ENCODE data around the gene FBXO33.
"Not testable (repeated sequence)": the region's sequence is repeated elsewhere in the genome, so short reads cannot be mapped to it uniquely, and the experiment has no call there.

The FBXO33 gene

GRCh38 chr14:39374851-39375250 is 57.4 kb downstream of the FBXO33 start:
- no peak overlapping the region for H3K4me3 ChIP-seq (ENCODE audit: low read depth, low read length)

- H3K4me3 ChIP-seq (ENCODE audit: low read depth, low read length) = no peak overlapping the region
These were observed 59.6 kb downstream of the FBXO33 start for GRCh38 chr14:39372656-39373055.

GRCh38 chr14:39370415-39370814 is 61.8 kb downstream of the FBXO33 start:
- H3K4me3 ChIP-seq (ENCODE audit: low read depth, low read length) = no peak overlapping the region

- no peak overlapping the region for H3K4me3 ChIP-seq (ENCODE audit: low read depth, low read length)
These were observed 63.2 kb downstream of the FBXO33 start for GRCh38 chr14:39369029-39369428.

- H3K4me3 ChIP-seq (ENCODE audit: low read depth, low read length) = no peak overlapping the region
These were observed 63.8 kb downstream of the FBXO33 start for GRCh38 chr14:39368261-39368959.

GRCh38 chr14:39367387-39367751 is 64.9 kb downstream of the FBXO33 start:
- H3K4me3 ChIP-seq (ENCODE audit: low read depth, low read length) = no peak overlapping the region

- no peak overlapping the region for H3K4me3 ChIP-seq (ENCODE audit: low read depth, low read length)
These were observed 65.5 kb downstream of the FBXO33 start for GRCh38 chr14:39366460-39367386.

- H3K4me3 ChIP-seq (ENCODE audit: low read depth, low read length) = no peak overlapping the region
These were observed 66.9 kb downstream of the FBXO33 start for GRCh38 chr14:39365354-39365753.

GRCh38 chr14:39364509-39364908 is 67.7 kb downstream of the FBXO33 start:
- H3K4me3 ChIP-seq (ENCODE audit: low read depth, low read length) = no peak overlapping the region

- H3K4me3 ChIP-seq (ENCODE audit: low read depth, low read length) = not testable (repeated sequence)
These were observed 70.7 kb downstream of the FBXO33 start for GRCh38 chr14:39361556-39361955.

- H3K4me3 ChIP-seq (ENCODE audit: low read depth, low read length) = no peak overlapping the region
These were observed 71.9 kb downstream of the FBXO33 start for GRCh38 chr14:39360316-39360715.

GRCh38 chr14:39359069-39359468 is 73.2 kb downstream of the FBXO33 start:
- H3K4me3 ChIP-seq (ENCODE audit: low read depth, low read length) = not testable (repeated sequence)

- H3K4me3 ChIP-seq (ENCODE audit: low read depth, low read length) = no peak overlapping the region
These were observed 80.5 kb downstream of the FBXO33 start for GRCh38 chr14:39351708-39352107.

GRCh38 chr14:39350866-39351265 is 81.4 kb downstream of the FBXO33 start:
- no peak overlapping the region for H3K4me3 ChIP-seq (ENCODE audit: low read depth, low read length)

All from iPS-11a (cell line).